Body of pancreas (tissue), 4 donors: Measurements from ENCODE around the gene USP34.

ENCODE experiments used
- CTCF ChIP-seq, 7 experiments: fragments of 450-650 bp in 4 of 7; fragments of 200-600 bp in 3 of 7; sonication (generic) in 3 of 7; IDR thresholded peaks; one replicate each; pipeline ENCODE4 v1.5.1; 2016 to 2019; ENCODE audit warnings: antibody characterized with exemption in 7 of 7
- POLR2A ChIP-seq, 3 donors: fragments of 450-650 bp; IDR thresholded peaks; one replicate each; pipeline ENCODE4 v1.6.1; 2016; ENCODE audit warnings: antibody characterized with exemption in 3 of 3, mild to moderate bottlenecking in 2 of 3

DNA sequence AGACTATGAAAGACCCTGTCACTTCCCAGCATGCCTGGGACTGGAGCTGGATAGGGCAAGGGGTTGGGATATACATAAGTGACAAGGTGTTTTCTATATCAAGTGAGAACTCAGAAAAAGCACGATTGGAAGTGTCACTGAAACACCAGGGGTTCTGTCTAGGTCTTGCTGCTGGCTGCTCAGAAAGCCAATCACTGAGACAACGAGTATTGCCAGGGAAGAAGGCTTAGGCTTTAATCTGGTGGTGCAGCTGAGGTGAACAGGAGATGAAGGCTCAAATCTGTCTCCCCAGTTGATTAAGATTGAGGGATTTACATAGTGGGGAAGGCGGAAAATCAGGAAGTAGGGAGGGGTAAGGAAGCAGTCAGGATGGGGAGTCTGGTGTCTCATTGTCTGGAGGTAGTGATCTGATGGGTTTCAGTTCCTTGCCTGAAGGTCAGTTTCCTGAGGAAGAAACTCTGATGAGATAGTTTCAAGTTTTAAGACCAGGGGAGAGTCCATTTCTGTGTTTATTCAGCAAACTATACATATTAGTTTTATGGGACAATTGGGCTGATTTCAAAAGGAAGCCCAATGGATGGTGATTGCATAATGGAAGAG, 312.4 kb downstream of the USP34 start:
- TF ChIP-seq POLR2A (IDR thresholded peaks at IDR 0.05): no peak
- no peak for TF ChIP-seq CTCF (IDR thresholded peaks at IDR 0.05)
